Muscle of back (tissue), 11 donors: ENCODE results near the gene ASB15. TPM values are rescaled to one million over a fixed set of nuclear protein-coding genes. Genes with fewer than 3 reads are reported as not detected.

Experiments used
- DNase-seq, 3 donors: peaks; one replicate each; pipeline versions ENCODE4 v3.0.0 to v3.0.0-alpha.2; 2013
- polyA plus RNA-seq, 10 donors: library from polyadenylated mRNA; unstranded; fragments of 120-200 nt; gene quantifications; one replicate each; pipeline ENCODE4 v1.2.1, GENCODE V29; 2013; ENCODE audit not compliant: insufficient read length in 10 of 10

ASB15 gene
- polyA plus RNA-seq, 10 donors = 2.0 to 8.0 (median 4.9) TPM

DNA sequence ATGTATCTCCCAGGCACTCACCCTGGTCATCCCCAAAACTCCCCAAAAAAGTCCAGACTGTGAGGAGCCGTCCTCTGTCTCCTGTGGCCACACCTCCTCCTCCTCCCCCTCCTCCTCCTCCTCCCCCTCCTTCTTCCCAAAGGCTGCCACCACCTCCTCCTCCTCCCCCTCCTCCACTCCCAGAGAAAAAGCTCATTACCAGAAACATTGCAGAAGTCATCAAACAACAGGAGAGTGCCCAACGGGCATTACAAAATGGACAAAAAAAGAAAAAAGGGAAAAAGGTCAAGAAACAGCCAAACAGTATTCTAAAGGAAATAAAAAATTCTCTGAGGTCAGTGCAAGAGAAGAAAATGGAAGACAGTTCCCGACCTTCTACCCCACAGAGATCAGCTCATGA is 61.1 kb downstream of the ASB15 start:
- DNase-seq = no peak

DNA sequence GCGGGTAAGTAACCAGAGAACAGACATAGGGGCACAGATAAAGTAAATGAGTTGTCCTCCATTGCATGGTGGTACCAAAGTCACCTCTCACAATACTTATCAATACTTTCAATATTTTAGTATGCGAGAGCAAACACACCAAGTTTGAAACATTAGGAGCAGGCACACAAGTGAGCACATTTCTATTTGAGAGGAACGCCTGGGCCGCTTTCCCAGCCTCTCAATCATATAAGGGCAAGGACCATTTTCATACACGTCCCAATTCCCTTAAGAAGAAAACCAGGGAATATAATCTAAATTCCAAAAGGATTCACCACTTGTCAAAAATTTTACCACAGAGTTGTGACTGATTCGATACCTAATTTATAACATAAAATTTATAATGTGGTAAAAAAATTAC is 61.6 kb downstream of the ASB15 start:
- DNase-seq = no peak

DNA sequence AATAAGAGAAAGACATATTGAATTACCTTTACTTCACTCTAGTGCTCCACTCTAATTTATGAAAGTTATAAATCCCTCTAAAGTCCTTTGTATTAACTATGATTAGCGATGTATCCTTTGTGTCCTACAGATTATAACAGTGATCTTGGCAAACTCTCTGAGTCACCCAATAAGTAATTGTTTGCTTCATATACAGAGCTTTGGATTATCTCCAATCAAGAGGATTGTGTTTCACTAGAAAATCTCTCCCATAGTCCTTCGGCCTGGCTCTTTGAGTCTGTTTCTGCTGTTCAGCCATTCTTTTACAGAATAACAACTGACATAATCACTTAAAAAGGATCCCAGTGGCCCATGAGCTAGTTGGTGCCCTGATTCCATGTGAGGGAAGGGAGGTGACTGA is 63.5 kb downstream of the ASB15 start:
- no peak for DNase-seq

DNA sequence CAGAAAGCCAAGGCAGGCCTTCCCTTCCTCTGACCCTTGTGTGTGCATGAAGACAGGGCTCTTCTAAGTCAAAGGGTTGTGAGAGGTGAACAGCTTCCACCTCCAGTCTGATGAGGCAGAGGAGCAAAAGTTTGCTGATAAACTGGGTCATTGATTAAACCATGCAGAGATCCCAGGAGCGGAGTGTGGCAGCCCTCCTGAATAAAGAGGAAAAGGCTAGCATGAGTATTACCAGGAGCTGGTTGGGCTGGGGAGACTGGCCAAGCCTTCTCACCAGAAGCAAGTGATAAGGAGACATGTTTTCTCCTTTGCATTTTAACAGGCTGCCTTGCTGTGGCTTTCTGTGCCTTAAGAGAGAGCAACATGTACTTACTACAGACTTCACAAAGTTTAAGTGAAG is 64.3 kb downstream of the ASB15 start:
- no peak for DNase-seq

DNA sequence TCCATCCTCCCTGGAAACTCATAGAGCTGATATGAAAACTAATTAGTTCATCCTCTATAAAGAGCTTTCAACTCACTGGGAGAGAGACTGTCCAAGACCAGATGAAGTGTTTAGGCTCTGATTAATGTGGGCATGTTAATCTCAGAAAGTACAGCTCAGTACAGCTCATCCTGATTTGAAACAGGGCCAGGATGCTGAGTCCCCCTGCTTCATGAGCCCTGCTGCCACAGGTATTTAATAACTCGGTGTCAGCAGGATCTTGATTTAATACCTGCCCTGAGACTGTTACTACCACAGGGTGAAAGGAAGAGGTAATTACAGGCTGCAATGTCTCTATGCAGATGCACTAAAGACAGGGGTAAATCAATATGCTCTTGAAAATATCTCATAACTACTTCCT is 64.9 kb downstream of the ASB15 start:
- DNase-seq = no peak

DNA sequence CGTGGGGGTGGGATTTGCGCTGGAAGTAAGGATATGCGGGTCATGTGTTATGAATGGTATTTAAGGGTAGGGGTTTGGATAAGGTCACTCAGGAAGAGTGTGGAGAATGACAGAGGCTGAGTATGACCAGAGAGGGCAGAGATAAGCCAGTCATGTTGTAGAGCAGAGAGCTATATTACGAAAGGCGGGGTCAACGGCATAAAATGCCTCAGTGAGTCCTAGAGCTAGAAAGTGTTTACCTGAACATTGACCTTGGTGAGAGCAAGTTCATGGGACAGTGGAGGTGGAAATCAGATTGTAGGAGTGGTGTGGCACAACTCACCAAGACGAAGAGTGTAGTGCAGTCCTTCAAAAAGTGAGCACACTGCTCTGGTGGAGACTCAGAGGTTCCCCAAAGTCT is 67.9 kb downstream of the ASB15 start:
- DNase-seq = no peak

DNA sequence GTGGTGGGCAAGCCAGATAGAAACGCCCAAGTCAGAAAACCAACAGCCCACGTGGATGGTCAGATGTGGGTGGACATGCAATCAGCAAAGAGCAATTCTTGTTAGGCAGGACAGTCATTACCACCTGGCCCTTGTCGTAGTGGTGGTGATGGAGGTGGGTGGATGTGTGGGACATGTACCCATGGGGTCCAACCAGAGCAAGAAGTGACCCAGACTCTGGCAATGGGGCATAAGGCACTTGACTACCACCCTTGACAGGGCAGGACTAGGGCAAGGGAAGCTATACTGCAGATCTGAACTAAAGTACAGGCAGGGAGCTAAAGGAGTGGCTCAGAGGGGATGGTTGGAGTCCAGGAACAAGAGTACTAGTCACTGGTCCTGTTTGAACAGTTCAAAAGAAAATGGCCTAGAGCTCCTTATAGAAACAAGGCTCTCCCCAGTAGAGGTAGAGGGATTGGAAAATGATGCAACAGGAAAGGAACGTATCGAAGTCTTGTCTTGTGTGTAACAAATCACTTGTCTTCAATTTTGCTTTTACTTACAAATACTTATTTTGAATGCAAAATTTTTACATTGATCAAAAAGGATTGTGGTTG is 71.6 kb downstream of the ASB15 start:
- DNase-seq = no peak

DNA sequence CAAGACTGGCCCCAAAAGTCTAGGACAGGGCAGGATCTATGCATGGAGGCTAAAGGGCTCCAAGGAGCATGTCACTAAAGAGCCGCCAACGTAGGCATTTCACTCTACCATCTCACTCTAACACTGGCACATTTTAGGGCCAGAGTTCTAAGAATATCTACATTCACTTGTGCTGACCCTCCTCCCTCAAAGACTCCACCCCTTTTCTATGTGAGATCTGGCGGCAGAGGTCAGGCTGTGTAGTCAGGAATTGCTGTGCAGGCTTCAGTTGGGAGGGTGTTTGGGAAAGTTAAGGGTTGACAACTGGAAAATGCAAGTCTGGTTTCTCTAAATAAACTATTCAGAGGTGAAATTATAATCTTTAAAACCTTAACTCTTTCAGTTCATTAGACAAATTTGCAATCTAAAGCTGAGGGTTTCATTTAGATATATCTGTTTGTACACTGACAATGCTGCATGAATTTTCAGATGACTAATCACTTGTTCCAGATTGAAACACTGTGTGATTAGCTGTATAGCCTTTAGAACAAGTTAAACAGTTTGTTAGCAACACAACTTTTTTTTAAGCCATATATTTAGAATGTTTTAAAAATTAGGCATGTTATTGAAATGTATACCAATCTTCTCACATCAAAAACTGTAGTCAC is 72.3 kb downstream of the ASB15 start:
- DNase-seq = no peak

DNA sequence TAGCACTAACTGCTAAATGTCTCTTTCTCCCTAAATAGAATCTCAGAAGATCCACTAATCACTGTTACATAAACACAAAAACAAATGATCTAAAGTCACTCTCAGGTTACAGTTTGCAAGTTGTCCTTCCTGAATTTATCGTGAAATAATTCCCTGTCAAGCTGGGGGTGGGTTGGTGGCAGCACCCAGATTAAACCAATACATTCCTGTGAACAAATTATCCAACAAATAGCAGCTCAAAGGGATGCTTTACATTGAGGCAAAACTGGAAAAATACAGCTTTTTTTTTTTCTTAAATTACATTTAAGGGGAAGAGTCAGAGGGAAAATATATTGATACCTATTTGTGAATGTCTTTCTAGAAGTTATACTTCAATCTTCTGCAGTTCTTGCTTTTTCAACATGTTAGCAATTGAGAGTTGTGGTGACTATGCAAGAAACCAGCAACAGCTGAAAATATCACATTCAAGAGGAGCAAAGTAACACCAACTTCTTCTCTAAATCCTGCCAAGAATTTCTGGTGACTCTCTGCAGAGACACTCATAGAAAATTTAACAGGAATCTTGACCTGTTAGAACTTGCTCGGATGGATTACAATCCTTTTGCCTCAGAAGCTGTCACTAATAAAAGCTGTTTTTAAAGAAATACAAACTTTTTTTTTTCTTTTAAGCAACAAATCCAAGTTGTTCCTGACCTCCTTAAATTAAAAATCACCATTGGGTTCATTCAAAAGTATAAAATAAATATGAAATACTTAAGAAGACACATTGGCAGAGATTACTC is 73.0 kb downstream of the ASB15 start:
- DNase-seq = peak in 1 of 3 donors; percentile 45

DNA sequence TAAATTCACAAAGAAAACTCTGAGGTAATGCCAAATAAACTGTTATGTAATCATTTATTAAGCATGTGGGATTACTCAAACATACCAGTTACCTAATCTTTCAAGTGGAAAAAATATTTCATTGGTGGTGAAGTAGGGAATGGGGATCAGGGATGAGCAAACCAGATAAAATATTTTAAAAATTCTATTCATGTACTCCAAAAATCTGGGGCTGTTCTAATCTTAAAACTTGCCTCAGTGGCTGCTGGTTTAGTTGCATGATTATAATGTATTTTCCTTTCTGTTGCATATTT is 73.5 kb downstream of the ASB15 start:
- DNase-seq = peak in 1 of 3 donors; percentile 35

DNA sequence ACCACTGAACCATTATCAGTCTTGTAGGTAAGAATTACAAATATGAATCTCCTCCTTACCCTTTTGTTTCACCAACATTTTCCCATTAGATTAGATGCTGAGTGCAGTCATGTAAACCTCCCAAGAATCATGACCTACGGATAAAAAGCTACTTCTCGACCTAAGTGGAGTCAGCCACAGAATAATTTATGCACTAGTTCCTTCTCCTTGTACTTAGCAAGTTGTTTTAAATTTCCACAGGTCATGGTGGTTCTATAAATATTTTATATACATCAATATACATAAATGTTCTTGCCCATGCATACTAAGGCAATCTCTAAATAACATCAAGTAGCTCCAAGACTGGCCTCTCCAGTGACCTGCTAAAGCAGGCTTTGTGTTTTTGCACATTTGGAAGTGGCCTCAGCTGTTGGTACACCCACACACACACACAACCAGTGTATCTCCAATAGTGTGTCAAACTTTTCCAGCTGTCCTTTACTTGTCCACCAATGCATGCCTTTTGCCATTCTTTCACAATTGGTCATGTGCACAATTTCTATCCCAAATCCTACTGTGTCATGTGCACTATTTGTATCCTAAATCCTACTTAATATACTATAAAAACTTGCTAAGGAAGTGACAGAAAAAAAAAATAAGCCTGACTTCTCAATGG is 75.6 kb downstream of the ASB15 start:
- no peak for DNase-seq

DNA sequence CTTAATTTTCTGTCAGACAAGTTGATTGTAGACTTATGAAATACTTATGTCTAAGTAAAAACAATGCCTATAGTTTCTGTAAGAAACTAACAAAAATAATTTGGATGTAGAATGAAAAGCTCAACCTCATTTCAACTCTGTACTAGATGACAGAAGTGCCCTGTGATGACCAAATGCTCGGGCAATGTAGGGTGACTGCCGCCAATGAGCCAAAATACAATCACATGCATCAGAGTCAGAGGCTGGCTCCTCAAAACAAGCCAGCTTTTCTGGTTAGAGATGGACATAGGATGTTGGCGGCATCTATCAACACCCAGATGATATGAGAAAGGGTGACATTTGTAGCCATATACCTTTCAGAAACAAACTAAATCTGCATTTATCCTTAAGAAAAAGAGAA is 78.0 kb downstream of the ASB15 start:
- no peak for DNase-seq

DNA sequence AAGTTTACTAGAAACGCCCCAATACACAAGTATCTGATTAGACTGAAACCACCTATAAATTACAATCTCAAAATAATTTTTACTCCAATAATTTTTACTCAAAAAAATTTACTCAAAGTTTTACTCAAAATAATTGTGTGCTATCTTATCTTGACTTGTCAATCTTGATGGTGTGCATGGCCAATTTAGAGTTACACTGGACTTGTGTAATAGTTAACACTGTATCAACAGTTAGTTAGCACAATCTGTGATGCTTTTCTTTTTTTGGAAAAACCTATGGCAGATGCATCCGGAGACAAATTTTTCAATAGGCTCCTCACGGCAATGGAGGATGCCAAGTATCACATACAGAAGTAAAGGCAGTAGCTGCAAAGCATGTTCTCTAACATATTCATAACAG is 79.0 kb downstream of the ASB15 start:
- no peak for DNase-seq

DNA sequence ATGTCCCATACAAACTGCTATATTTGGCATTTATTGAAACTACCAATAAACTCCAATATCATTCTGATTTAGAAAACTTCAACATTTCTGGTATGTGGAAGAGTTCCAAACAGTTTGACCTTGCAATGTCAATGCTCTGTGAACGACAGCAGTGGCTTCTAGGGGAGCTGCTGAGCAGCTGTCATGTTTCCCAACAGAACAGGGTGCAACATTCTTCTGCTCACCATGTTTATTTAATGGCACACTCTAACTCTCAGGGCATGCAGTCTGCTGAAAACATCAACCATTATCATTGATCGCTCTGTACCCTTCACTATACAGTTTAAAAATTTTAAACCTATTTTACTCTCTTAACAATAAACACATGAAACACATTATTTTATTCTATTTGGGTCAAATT is 79.9 kb downstream of the ASB15 start:
- DNase-seq = no peak

DNA sequence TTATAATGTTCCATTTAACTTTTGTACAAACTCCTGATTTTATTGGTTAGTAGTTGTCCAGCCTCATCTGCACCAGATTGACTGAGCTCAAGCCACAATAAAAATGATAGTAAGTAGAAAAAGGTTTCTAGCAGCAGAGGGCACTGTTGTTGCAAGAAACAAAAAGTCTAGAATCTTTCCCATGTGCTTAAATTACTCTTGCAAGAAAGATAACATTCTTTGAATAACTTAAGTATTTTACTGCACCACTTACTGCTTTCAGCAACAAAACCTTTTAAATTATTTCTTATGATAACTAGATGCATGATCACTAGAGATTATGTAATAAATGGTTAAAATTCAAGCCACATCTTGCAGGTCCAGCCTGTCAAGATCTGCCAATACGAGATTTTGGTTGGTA is 81.1 kb downstream of the ASB15 start:
- peak; percentile 42 to 55 (median 45) for DNase-seq

DNA sequence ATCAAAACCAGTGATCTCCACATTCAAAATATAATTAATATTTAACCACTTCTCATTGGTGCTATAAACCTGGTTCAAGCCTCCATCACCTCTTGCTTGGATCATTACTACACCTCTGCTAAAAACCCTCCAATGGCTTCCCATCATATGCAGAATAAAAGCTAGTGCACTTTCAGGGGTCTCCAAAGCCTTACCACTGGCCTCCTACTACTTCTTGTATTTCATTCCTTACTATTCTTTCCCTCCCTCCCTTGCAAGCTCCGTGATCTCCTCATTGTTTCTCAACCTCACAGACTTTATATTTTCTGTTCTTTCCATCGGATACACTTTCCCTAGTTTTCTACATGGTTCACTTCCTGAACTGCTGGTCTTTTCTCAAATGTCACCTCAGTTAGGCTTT is 85.5 kb downstream of the ASB15 start:
- no peak for DNase-seq

DNA sequence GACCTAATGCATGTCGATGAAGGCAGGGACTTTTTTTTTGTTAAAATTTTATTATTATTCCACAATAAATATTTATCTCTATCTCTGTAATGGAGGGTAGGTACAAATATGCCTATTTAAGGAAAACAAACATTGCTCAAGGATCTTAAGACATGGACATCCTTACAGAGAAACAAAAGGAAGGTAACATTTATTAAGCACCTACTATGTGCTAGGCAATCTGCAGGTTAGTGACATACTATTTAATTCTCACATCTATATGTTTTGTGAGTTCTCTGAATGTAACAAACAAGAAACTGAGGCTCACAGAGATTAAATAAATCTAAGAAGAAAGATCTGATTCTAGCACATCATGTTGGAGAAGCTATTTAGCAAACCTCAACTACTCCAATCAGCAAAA is 86.1 kb downstream of the ASB15 start:
- no peak for DNase-seq

Other genes starting within 250 kb of the ASB15 start
- gene IQUB, start 67.2 kb upstream of the ASB15 start, polyA plus RNA-seq = under 1 TPM; 0.16 to 0.76 (median 0.29) TPM
- gene NDUFA5, start 44.0 kb upstream of the ASB15 start, polyA plus RNA-seq = 100 to 1,000 TPM; 109 to 144 (median 131) TPM
- 100 to 1,000 TPM in 8 of 10 donors, 10 to 100 TPM in 2; 42.0 to 482 (median 162) TPM for gene LMOD2, start 54.0 kb downstream of the ASB15 start, polyA plus RNA-seq
- gene WASL, start 147.2 kb downstream of the ASB15 start, polyA plus RNA-seq = 10 to 100 TPM; 29.2 to 39.0 (median 34.3) TPM
- gene HYAL4, start 243.3 kb downstream of the ASB15 start, polyA plus RNA-seq = not detected